Measurements from ENCODE around the gene AWAT1.
"Not testable (repeated sequence)": the region's sequence is repeated elsewhere in the genome, so short reads cannot be mapped to it uniquely, and the experiment has no call there.

Gene AWAT1

GRCh38 chrX:70234355-70234754, at the start of gene AWAT1:
Gene AWAT1 (plus strand): TSS chrX:70234655. CDS start chrX:70234696, 41 bp downstream.
- Histone ChIP-seq H3K27me3 (ENCODE audit: control insufficient read depth in 5 of 5, insufficient read depth in 4 of 5, low read length in 5 of 5) (peaks cover 0 to 10% (median 4%) of the 10 kb centered on the region in 5 donors), H3K27ac (ENCODE audit: low read depth, low read length) (no peak within 1 kb of the TSS), H3K4me3 (ENCODE audit: low read depth in 1 of 5, low read length in 5 of 5) (no peak within 1 kb of the TSS), H3K4me1 (ENCODE audit: control insufficient read depth in 5 of 5, insufficient read depth in 5 of 5, low read length in 5 of 5) (no peaks in the 10 kb centered on the region), H3K9me3 (ENCODE audit: control insufficient read depth in 5 of 5, low read length in 5 of 5) (no peaks in the 10 kb centered on the region), H3K36me3 (ENCODE audit: control insufficient read depth in 5 of 5, insufficient read depth in 5 of 5, low read length in 5 of 5) (no peaks in the 10 kb centered on the region), H3K9ac (ENCODE audit: low read length in 5 of 5) (no peak within 1 kb of the TSS)

GRCh38 chrX:70190225-70190624, 44.2 kb upstream of the AWAT1 start:
- Histone ChIP-seq H3K36me3 (ENCODE audit: control insufficient read depth in 5 of 5, insufficient read depth in 5 of 5, low read length in 5 of 5) (no peaks in the 10 kb centered on the region), H3K27ac (ENCODE audit: low read depth, low read length) (no peak overlapping the region), H3K9me3 (ENCODE audit: control insufficient read depth in 5 of 5, low read length in 5 of 5) (peaks cover 0 to 10% (median 4%) of the 10 kb centered on the region in 5 donors), H3K4me1 (ENCODE audit: control insufficient read depth in 5 of 5, insufficient read depth in 5 of 5, low read length in 5 of 5) (no peaks in the 10 kb centered on the region), H3K27me3 (ENCODE audit: control insufficient read depth in 5 of 5, insufficient read depth in 4 of 5, low read length in 5 of 5) (peaks cover 0 to 15% (median 4%) of the 10 kb centered on the region in 5 donors), H3K9ac (ENCODE audit: low read length in 5 of 5) (no peak overlapping the region), H3K4me3 (ENCODE audit: low read depth in 1 of 5, low read length in 5 of 5) (no peak overlapping the region)

GRCh38 chrX:70196961-70197720, 37.3 kb upstream of the AWAT1 start:
- Histone ChIP-seq H3K4me1 (ENCODE audit: control insufficient read depth in 5 of 5, insufficient read depth in 5 of 5, low read length in 5 of 5) (no peaks in the 10 kb centered on the region), H3K36me3 (ENCODE audit: control insufficient read depth in 5 of 5, insufficient read depth in 5 of 5, low read length in 5 of 5) (no peaks in the 10 kb centered on the region), H3K27ac (ENCODE audit: low read depth, low read length) (no peak overlapping the region), H3K27me3 (ENCODE audit: control insufficient read depth in 5 of 5, insufficient read depth in 4 of 5, low read length in 5 of 5) (peaks cover 3 to 18% (median 10%) of the 10 kb centered on the region in 5 donors), H3K9me3 (ENCODE audit: control insufficient read depth in 5 of 5, low read length in 5 of 5) (peaks cover 0 to 5% (median 0%) of the 10 kb centered on the region in 5 donors), H3K9ac (ENCODE audit: low read length in 5 of 5) (no peak overlapping the region), H3K4me3 (ENCODE audit: low read depth in 1 of 5, low read length in 5 of 5) (no peak overlapping the region)

GRCh38 chrX:70201732-70202131, 32.7 kb upstream of the AWAT1 start:
- Histone ChIP-seq H3K4me3 (ENCODE audit: low read depth in 1 of 5, low read length in 5 of 5) (no peak overlapping the region), H3K9ac (ENCODE audit: low read length in 5 of 5) (no peak overlapping the region), H3K4me1 (ENCODE audit: control insufficient read depth in 5 of 5, insufficient read depth in 5 of 5, low read length in 5 of 5) (no peaks in the 10 kb centered on the region), H3K27ac (ENCODE audit: low read depth, low read length) (no peak overlapping the region), H3K36me3 (ENCODE audit: control insufficient read depth in 5 of 5, insufficient read depth in 5 of 5, low read length in 5 of 5) (no peaks in the 10 kb centered on the region), H3K9me3 (ENCODE audit: control insufficient read depth in 5 of 5, low read length in 5 of 5) (peaks cover 0 to 3% (median 0%) of the 10 kb centered on the region in 5 donors), H3K27me3 (ENCODE audit: control insufficient read depth in 5 of 5, insufficient read depth in 4 of 5, low read length in 5 of 5) (peaks cover 3 to 23% (median 17%) of the 10 kb centered on the region in 5 donors)

- peaks cover 0 to 3% (median 0%) of the 10 kb centered on the region in 5 donors for H3K9me3 ChIP-seq (ENCODE audit: control insufficient read depth in 5 of 5, low read length in 5 of 5)
- H3K27ac ChIP-seq (ENCODE audit: low read depth, low read length), result no peak overlapping the region
- H3K4me1 ChIP-seq (ENCODE audit: control insufficient read depth in 5 of 5, insufficient read depth in 5 of 5, low read length in 5 of 5), result no peaks in the 10 kb centered on the region
- peaks cover 0 to 13% (median 6%) of the 10 kb centered on the region in 5 donors for H3K27me3 ChIP-seq (ENCODE audit: control insufficient read depth in 5 of 5, insufficient read depth in 4 of 5, low read length in 5 of 5)
- H3K9ac ChIP-seq (ENCODE audit: low read length in 5 of 5), result no peak overlapping the region
- no peaks in the 10 kb centered on the region for H3K36me3 ChIP-seq (ENCODE audit: control insufficient read depth in 5 of 5, insufficient read depth in 5 of 5, low read length in 5 of 5)
- H3K4me3 ChIP-seq (ENCODE audit: low read depth in 1 of 5, low read length in 5 of 5), result no peak overlapping the region
Observed at GRCh38 chrX:70208479-70208878, 26.0 kb upstream of the AWAT1 start.

GRCh38 chrX:70209570-70209969, 24.9 kb upstream of the AWAT1 start:
- H3K9me3 ChIP-seq (ENCODE audit: control insufficient read depth in 5 of 5, low read length in 5 of 5); H3K36me3 ChIP-seq (ENCODE audit: control insufficient read depth in 5 of 5, insufficient read depth in 5 of 5, low read length in 5 of 5); H3K4me3 ChIP-seq (ENCODE audit: low read depth in 1 of 5, low read length in 5 of 5); H3K4me1 ChIP-seq (ENCODE audit: control insufficient read depth in 5 of 5, insufficient read depth in 5 of 5, low read length in 5 of 5); H3K27me3 ChIP-seq (ENCODE audit: control insufficient read depth in 5 of 5, insufficient read depth in 4 of 5, low read length in 5 of 5); H3K9ac ChIP-seq (ENCODE audit: low read length in 5 of 5); H3K27ac ChIP-seq (ENCODE audit: low read depth, low read length): not testable (repeated sequence)

GRCh38 chrX:70219938-70220764, 14.3 kb upstream of the AWAT1 start:
- Histone ChIP-seq H3K9ac (ENCODE audit: low read length in 5 of 5) (no peak overlapping the region), H3K36me3 (ENCODE audit: control insufficient read depth in 5 of 5, insufficient read depth in 5 of 5, low read length in 5 of 5) (no peaks in the 10 kb centered on the region), H3K27me3 (ENCODE audit: control insufficient read depth in 5 of 5, insufficient read depth in 4 of 5, low read length in 5 of 5) (peaks cover 0 to 8% (median 3%) of the 10 kb centered on the region in 5 donors), H3K4me3 (ENCODE audit: low read depth in 1 of 5, low read length in 5 of 5) (no peak overlapping the region), H3K4me1 (ENCODE audit: control insufficient read depth in 5 of 5, insufficient read depth in 5 of 5, low read length in 5 of 5) (no peaks in the 10 kb centered on the region), H3K27ac (ENCODE audit: low read depth, low read length) (no peak overlapping the region), H3K9me3 (ENCODE audit: control insufficient read depth in 5 of 5, low read length in 5 of 5) (no peaks in the 10 kb centered on the region)

- no peak overlapping the region for H3K4me3 ChIP-seq (ENCODE audit: low read depth in 1 of 5, low read length in 5 of 5)
- H3K27me3 ChIP-seq (ENCODE audit: control insufficient read depth in 5 of 5, insufficient read depth in 4 of 5, low read length in 5 of 5), result peaks cover 0 to 7% (median 3%) of the 10 kb centered on the region in 5 donors
- H3K4me1 ChIP-seq (ENCODE audit: control insufficient read depth in 5 of 5, insufficient read depth in 5 of 5, low read length in 5 of 5), result no peaks in the 10 kb centered on the region
- no peak overlapping the region for H3K9ac ChIP-seq (ENCODE audit: low read length in 5 of 5)
- no peaks in the 10 kb centered on the region for H3K36me3 ChIP-seq (ENCODE audit: control insufficient read depth in 5 of 5, insufficient read depth in 5 of 5, low read length in 5 of 5)
- H3K27ac ChIP-seq (ENCODE audit: low read depth, low read length), result no peak overlapping the region
- no peaks in the 10 kb centered on the region for H3K9me3 ChIP-seq (ENCODE audit: control insufficient read depth in 5 of 5, low read length in 5 of 5)
Observed at GRCh38 chrX:70226048-70226447, 8.4 kb upstream of the AWAT1 start.

GRCh38 chrX:70226687-70227086, 7.8 kb upstream of the AWAT1 start:
- H3K9me3 ChIP-seq (ENCODE audit: control insufficient read depth in 5 of 5, low read length in 5 of 5), result no peaks in the 10 kb centered on the region
- peaks cover 0 to 7% (median 3%) of the 10 kb centered on the region in 5 donors for H3K27me3 ChIP-seq (ENCODE audit: control insufficient read depth in 5 of 5, insufficient read depth in 4 of 5, low read length in 5 of 5)
- no peaks in the 10 kb centered on the region for H3K4me1 ChIP-seq (ENCODE audit: control insufficient read depth in 5 of 5, insufficient read depth in 5 of 5, low read length in 5 of 5)
- H3K9ac ChIP-seq (ENCODE audit: low read length in 5 of 5), result no peak overlapping the region
- H3K27ac ChIP-seq (ENCODE audit: low read depth, low read length), result no peak overlapping the region
- no peak overlapping the region for H3K4me3 ChIP-seq (ENCODE audit: low read depth in 1 of 5, low read length in 5 of 5)
- no peaks in the 10 kb centered on the region for H3K36me3 ChIP-seq (ENCODE audit: control insufficient read depth in 5 of 5, insufficient read depth in 5 of 5, low read length in 5 of 5)

GRCh38 chrX:70231666-70232065, 2.8 kb upstream of the AWAT1 start:
- Histone ChIP-seq H3K4me3 (ENCODE audit: low read depth in 1 of 5, low read length in 5 of 5) (no peak overlapping the region), H3K27me3 (ENCODE audit: control insufficient read depth in 5 of 5, insufficient read depth in 4 of 5, low read length in 5 of 5) (peaks cover 0 to 4% (median 0%) of the 10 kb centered on the region in 5 donors), H3K4me1 (ENCODE audit: control insufficient read depth in 5 of 5, insufficient read depth in 5 of 5, low read length in 5 of 5) (no peaks in the 10 kb centered on the region), H3K36me3 (ENCODE audit: control insufficient read depth in 5 of 5, insufficient read depth in 5 of 5, low read length in 5 of 5) (no peaks in the 10 kb centered on the region), H3K9me3 (ENCODE audit: control insufficient read depth in 5 of 5, low read length in 5 of 5) (no peaks in the 10 kb centered on the region), H3K9ac (ENCODE audit: low read length in 5 of 5) (no peak overlapping the region), H3K27ac (ENCODE audit: low read depth, low read length) (no peak overlapping the region)

All from subcutaneous abdominal adipose tissue (tissue), 5 donors.